Measurements from ENCODE around the gene MDH1. TPM values are rescaled to one million over a fixed set of nuclear protein-coding genes. Genes with fewer than 3 reads are reported as not detected.

MDH1 gene
- total and polyA plus RNA-seq, 4 donors, result 75.6 to 210 (median 118) TPM

- TF ChIP-seq FOXA2 (IDR thresholded peaks at IDR 0.05) (no peak), RAD21 (IDR thresholded peaks at IDR 0.05) (no peak), NR2F2 (IDR thresholded peaks at IDR 0.05) (no peak), YY1 (IDR thresholded peaks at IDR 0.05) (no peak), GABPA (IDR thresholded peaks at IDR 0.05 in 1 of 2, conservative IDR thresholded peaks at IDR 0.05 in 1 of 2) (no peak), ZBTB33 (IDR thresholded peaks at IDR 0.05) (no peak), HNF4A (conservative IDR thresholded peaks at IDR 0.05) (no peak), FOXA1 (IDR thresholded peaks at IDR 0.05) (no peak), ATF3 (IDR thresholded peaks at IDR 0.05) (no peak), SP1 (IDR thresholded peaks at IDR 0.05) (no peak), HNF4G (IDR thresholded peaks at IDR 0.05) (no peak), JUND (IDR thresholded peaks at IDR 0.05) (no peak), CTCF (IDR thresholded peaks at IDR 0.05; ENCODE audit: low read depth, low read length, missing input control) (no peak), TAF1 (conservative IDR thresholded peaks at IDR 0.05) (no peak), EGR1 (IDR thresholded peaks at IDR 0.05; ENCODE audit: low read depth in 2 of 2) (no peak), RXRA (IDR thresholded peaks at IDR 0.05) (no peak), REST (IDR thresholded peaks at IDR 0.05) (no peak), MAX (IDR thresholded peaks at IDR 0.05) (no peak)
- H3K27me3 ChIP-seq (ENCODE audit: control insufficient read depth in 4 of 4, insufficient read depth in 4 of 4, low read length in 3 of 4), result no peaks in the 10 kb centered on the region
- 92% methylated on average over 2 of the region's 2 CpGs for WGBS
These were observed 25.7 kb downstream of the MDH1 start for GRCh38 chr2:63614448-63614968.

More at GRCh38 chr2:63614448-63614968, 25.7 kb downstream of the MDH1 start:
- Histone ChIP-seq H3K9me3 (ENCODE audit: control insufficient read depth in 4 of 4, low read length in 3 of 4) (no peaks in the 10 kb centered on the region), H3K4me3 (ENCODE audit: low read depth in 1 of 3, low read length in 3 of 3) (no peak overlapping the region), H3K4me1 (ENCODE audit: control insufficient read depth in 4 of 4, insufficient read depth in 4 of 4, low read length in 3 of 4) (no peaks in the 10 kb centered on the region), H3K36me3 (ENCODE audit: control insufficient read depth in 4 of 4, insufficient read depth in 3 of 4, low read depth in 1 of 4, low read length in 3 of 4) (no peaks in the 10 kb centered on the region), H3K27ac (ENCODE audit: low read depth in 1 of 2, low read length in 2 of 2) (no peak overlapping the region), H3K9ac (ENCODE audit: low read depth in 1 of 2, low read length in 2 of 2) (no peak overlapping the region)
- no peak for DNase-seq (ENCODE audit: low spot score)
